HepG2 (cell line): ENCODE data around the gene WDFY1. TPM values are rescaled to one million over a fixed set of nuclear protein-coding genes. Genes with fewer than 3 reads are reported as not detected.

Experiments
- ATAC-seq: fragments of 200-7000 bp; cut with Tn5 transposase; 3 replicates; pipeline ENCODE4 v1.9.1; 2020; ENCODE audit warnings: mild to moderate bottlenecking, moderate library complexity
- BruUV-seq: library from RNA; stranded (reverse); fragments of 400-500 nt; replicated peaks from 2 replicates; lab custom pipeline; 2021; lab: Mats Ljungman, UMichigan
- CTCF ChIA-PET: fragments of 300-600 bp; formaldehyde crosslinking; extraction: SDS; loops from one replicate; lab custom pipeline; 2021; ENCODE audit warnings: low total read pairs, inconsistent platforms, low intra/inter-chr PET ratio; lab: Yijun Ruan, JAX
- POLR2A ChIA-PET: fragments of 350-600 bp; sonication (Branson Sonifier 250); formaldehyde crosslinking; loops from one replicate; lab custom pipeline; 2020; ENCODE audit warnings: antibody characterized with exemption, inconsistent platforms; lab: Yijun Ruan, JAX
- DNase-seq: peaks from one replicate; pipeline ENCODE4 v3.0.0-alpha.2; 2015; ENCODE audit warnings: low spot score
- FAIRE-seq: peaks from 3 replicates; lab custom pipeline; 2011; peaks lifted over from hg19 to GRCh38; lab: Jason Lieb, UNC
- H2AFZ ChIP-seq: one replicate; pipeline ENCODE4 v1.6.1; 2011; ENCODE audit warnings: low read length, inconsistent platforms
- H3K27ac ChIP-seq: fragments of 300-600 bp; 3 replicates; pipeline ENCODE4 v1.8.0; 2011; ENCODE audit warnings: mixed run types, mild to moderate bottlenecking, mixed read lengths, low read length, inconsistent platforms; ENCODE audit not compliant: insufficient read depth; ENCODE audit errors: extremely low read length
- H3K27me3 ChIP-seq, 2 experiments: fragments of 200-600 bp in 1 of 2; 2 replicates in 1 of 2; 3 replicates in 1 of 2; pipeline versions ENCODE4 v1.6.0 to v1.8.0; 2011; ENCODE audit warnings: low read length in 2 of 2, mild to moderate bottlenecking in 2 of 2, moderate library complexity in 2 of 2, inconsistent platforms in 1 of 2; ENCODE audit not compliant: insufficient read depth in 2 of 2, control insufficient read depth in 1 of 2
- H3K36me3 ChIP-seq, 2 experiments: fragments of 200-600 bp in 1 of 2; replicated peaks in 1 of 2; 2 replicates in 1 of 2; 3 replicates in 1 of 2; pipeline versions ENCODE4 v1.5.1 to v1.8.0; 2011; ENCODE audit warnings: low read length in 2 of 2, inconsistent platforms in 1 of 2; ENCODE audit not compliant: insufficient read depth in 2 of 2, control insufficient read depth in 1 of 2
- H3K4me1 ChIP-seq: 2 replicates; pipeline ENCODE4 v1.5.1; 2012; ENCODE audit warnings: low read length, inconsistent platforms; ENCODE audit not compliant: insufficient read depth
- H3K4me2 ChIP-seq: 2 replicates; pipeline ENCODE4 v1.6.0; 2011; ENCODE audit warnings: low read depth, low read length, inconsistent platforms
- H3K4me3 ChIP-seq, 3 experiments: fragments of 200-600 bp in 1 of 3; sonication (generic), shearing (Covaris generic) in 1 of 3; replicated peaks in 1 of 3; 2 replicates each; pipeline ENCODE4 v1.5.1; 2011 to 2016; ENCODE audit warnings: low read length in 3 of 3, inconsistent platforms in 2 of 3, low read depth in 2 of 3, mild to moderate bottlenecking in 2 of 3, control low read depth in 1 of 3, mixed read lengths in 1 of 3; ENCODE audit not compliant: insufficient read depth in 1 of 3
- H3K79me2 ChIP-seq: one replicate; pipeline ENCODE4 v1.6.1; 2011; ENCODE audit warnings: low read length, inconsistent platforms; ENCODE audit not compliant: insufficient read depth
- H3K9ac ChIP-seq: 2 replicates; pipeline ENCODE4 v1.6.0; 2011; ENCODE audit warnings: mild to moderate bottlenecking, low read depth, low read length, inconsistent platforms; ENCODE audit not compliant: insufficient read depth
- H3K9me3 ChIP-seq: 2 replicates; pipeline ENCODE4 v1.5.1; 2012; ENCODE audit warnings: mild to moderate bottlenecking, low read length
- H4K20me1 ChIP-seq: 2 replicates; pipeline ENCODE4 v1.6.0; 2011; ENCODE audit warnings: inconsistent platforms, mild to moderate bottlenecking, low read length, moderate library complexity; ENCODE audit not compliant: insufficient read depth
- ASH2L ChIP-seq: fragments of 300-600, 200-600 bp; sonication (generic); IDR thresholded peaks from 2 replicates; pipeline ENCODE4 v1.7.0; 2017; ENCODE audit warnings: low read depth, mild to moderate bottlenecking, moderate library complexity, mixed read lengths, low read length; ENCODE audit not compliant: insufficient read length
- CHD4 ChIP-seq: fragments of 200-600 bp; sonication (generic); IDR thresholded peaks from 2 replicates; pipeline ENCODE4 v1.7.0; 2017; ENCODE audit warnings: mild to moderate bottlenecking, low read length, borderline replicate concordance
- DMAP1 ChIP-seq: IDR thresholded peaks from 2 replicates; pipeline ENCODE4 v1.6.1; 2016
- GABPB1 ChIP-seq: IDR thresholded peaks from 2 replicates; pipeline ENCODE4 v1.6.1; 2016; ENCODE audit warnings: mild to moderate bottlenecking, missing genetic modification reagents, moderate library complexity, missing compliant biosample characterization
- KDM5A ChIP-seq: fragments of 200-600 bp; sonication (generic); IDR thresholded peaks from 2 replicates; pipeline ENCODE4 v1.7.0; 2018; ENCODE audit warnings: antibody characterized with exemption, mild to moderate bottlenecking, low read length, borderline replicate concordance
- KLF9 ChIP-seq: IDR thresholded peaks from 2 replicates; pipeline ENCODE4 v1.6.1; 2016; ENCODE audit warnings: low read depth
- MAF1 ChIP-seq: sonication (generic); formaldehyde crosslinking; IDR thresholded peaks from 2 replicates; pipeline ENCODE4 v1.5.0; 2020; ENCODE audit warnings: missing genetic modification reagents, borderline replicate concordance
- NAIF1 ChIP-seq: sonication (generic); formaldehyde crosslinking; IDR thresholded peaks from 2 replicates; pipeline ENCODE4 v1.5.0; 2020; ENCODE audit warnings: mild to moderate bottlenecking, missing genetic modification reagents, borderline replicate concordance
- NFIB ChIP-seq: sonication (generic); formaldehyde crosslinking; IDR thresholded peaks from 2 replicates; pipeline ENCODE4 v1.9.0; 2021; ENCODE audit warnings: missing genetic modification reagents, mild to moderate bottlenecking, borderline replicate concordance
- NR2C2 ChIP-seq: sonication (generic); formaldehyde crosslinking; IDR thresholded peaks from 2 replicates; pipeline ENCODE4 v1.4.0; 2020; ENCODE audit warnings: missing genetic modification reagents, mild to moderate bottlenecking, moderate library complexity, borderline replicate concordance
- NR2F6 ChIP-seq, 2 experiments: IDR thresholded peaks; 2 replicates each; pipeline ENCODE4 v1.6.1; 2016; ENCODE audit warnings: antibody characterized with exemption in 1 of 2, mild to moderate bottlenecking in 1 of 2
- PAWR ChIP-seq: sonication (generic); formaldehyde crosslinking; IDR thresholded peaks from 2 replicates; pipeline ENCODE4 v1.4.0; 2020; ENCODE audit warnings: missing genetic modification reagents, mild to moderate bottlenecking, borderline replicate concordance
- SAP130 ChIP-seq: IDR thresholded peaks from 2 replicates; pipeline ENCODE4 v1.6.1; 2016; ENCODE audit warnings: low read depth
- SATB2 ChIP-seq: sonication (generic); formaldehyde crosslinking; IDR thresholded peaks from 2 replicates; pipeline ENCODE4 v1.5.0; 2020; ENCODE audit warnings: missing genetic modification reagents
- ZNF207 ChIP-seq: fragments of 450-650 bp; IDR thresholded peaks from 2 replicates; pipeline ENCODE4 v1.6.1; 2016; ENCODE audit warnings: antibody characterized with exemption, borderline replicate concordance
- ZNF446 ChIP-seq: sonication (generic); formaldehyde crosslinking; IDR thresholded peaks from 2 replicates; pipeline ENCODE4 v1.5.0; 2020; ENCODE audit warnings: mild to moderate bottlenecking, missing genetic modification reagents
- ZNF710 ChIP-seq: sonication (generic); formaldehyde crosslinking; IDR thresholded peaks from 2 replicates; pipeline ENCODE4 v1.5.0; 2020; ENCODE audit warnings: mild to moderate bottlenecking, missing genetic modification reagents, borderline replicate concordance
- ZNF790 ChIP-seq: sonication (generic); formaldehyde crosslinking; IDR thresholded peaks from 2 replicates; pipeline ENCODE4 v1.8.0; 2022; ENCODE audit warnings: missing genetic modification reagents, mild to moderate bottlenecking, borderline replicate concordance
- WGBS: methylation state at CpG from one replicate; pipeline ENCODE4 v1.1.6; 2017; ENCODE audit warnings: low lambda C conversion rate; 5-methylcytosine and 5-hydroxymethylcytosine counted together
- in situ Hi-C: cut with HindIII; loops from 2 replicates; pipeline ENCODE4 v1.10.0; 2017; ENCODE audit warnings: low pct_unique_long_range_greater_than_20kb; ENCODE audit not compliant: extremely low pct_ligation_motif_present
- intact Hi-C: fragments of 100-400 bp; cut with micrococcal nuclease; formaldehyde crosslinking; loops from one replicate; pipeline ENCODE4 v1.10.0; 2022; ENCODE audit not compliant: unreplicated experiment
- polyA plus RNA-seq, 8 experiments: library from polyadenylated mRNA; depleted of rRNA in 3 of 8; stranded (reverse) in 7 of 8; unstranded in 1 of 8; fragments of >200 nt; fragmentation: Illumina TruSeq in 4 of 8; extraction: Trizol in 4 of 8; gene quantifications; 2 replicates each; pipeline versions ENCODE4 v1.2.1 to v1.2.3, GENCODE V29; 2011 to 2016; ENCODE audit warnings: low read depth in 4 of 8, missing spikeins in 1 of 8, mixed read lengths in 1 of 8; ENCODE audit not compliant: insufficient read depth in 1 of 8
- total RNA-seq, 5 experiments: library from RNA; depleted of rRNA; stranded (reverse); fragments of >200 nt; fragmentation: Illumina TruSeq; extraction: Trizol; gene quantifications; 2 replicates each; pipeline ENCODE4 v1.2.3, GENCODE V29; 2016; ENCODE audit warnings: low read depth in 1 of 5
- TF ChIP-seq, protein P1 (sequence below): sonication (generic); formaldehyde crosslinking; conservative IDR thresholded peaks from 2 replicates; pipeline ENCODE4 v1.8.1; 2023; ENCODE audit warnings: missing genetic modification reagents

Gene WDFY1
- total and polyA plus RNA-seq, 2 of the 13 experiments (the other 11 are each of a cell fraction or from before 2014, with no cell fraction given) = 77.0 to 78.4 TPM

GRCh38 chr2:223914324-223914723 is 30.8 kb downstream of the WDFY1 start (continued):
- TF ChIP-seq ZNF710 (CRISPR knock-in tag) (no peak), NR2C2 (CRISPR knock-in tag) (no peak), SATB2 (CRISPR knock-in tag) (no peak)

DNA sequence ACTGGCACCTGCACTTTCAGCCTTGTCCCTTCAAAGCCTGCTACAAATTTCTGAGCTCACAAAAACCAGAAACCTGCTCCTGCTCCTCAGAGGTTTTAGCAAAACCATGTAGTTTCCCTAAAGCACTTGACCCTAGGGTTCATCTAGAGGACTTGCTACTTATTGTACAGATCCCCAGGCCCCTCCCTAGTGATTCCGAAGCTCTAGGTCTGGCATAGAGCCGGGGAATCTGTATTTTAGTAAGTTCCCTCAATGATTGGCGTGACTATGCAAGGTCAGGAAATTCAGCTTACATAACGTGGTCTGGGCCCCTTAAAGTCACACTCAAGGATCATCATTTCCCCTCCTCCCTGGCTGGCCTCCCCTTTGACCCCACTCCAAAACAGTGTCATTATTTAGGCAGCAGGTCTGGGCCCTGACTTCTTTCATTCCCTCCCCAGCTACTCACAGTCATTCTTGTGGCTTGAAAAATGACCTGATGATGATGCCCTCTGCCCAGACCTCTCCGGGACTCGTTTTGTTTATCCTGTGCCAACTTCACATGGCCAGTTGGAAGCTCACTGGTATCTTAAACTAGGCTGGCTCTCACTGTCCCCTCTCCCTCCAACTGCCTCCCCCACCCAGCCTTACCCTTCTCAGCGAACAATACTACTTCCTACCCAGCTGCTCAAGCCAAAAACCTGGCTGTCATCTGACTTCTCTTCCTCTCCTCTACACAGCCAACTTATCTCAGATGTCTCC is 36.0 kb downstream of the WDFY1 start:
- Histone ChIP-seq H3K9ac (peak overlapping the region; percentile 31), H3K9me3 (no peaks in the 10 kb centered on the region), H3K36me3 (peaks cover 2 to 14% of the 10 kb centered on the region in 2 experiments; a peak in 3 of 5 replicates), H2AFZ (no peak overlapping the region), H3K4me3 (peak overlapping the region in 2 of 3 experiments; percentile 10 to 32; a peak in 3 of 6 replicates), H3K4me2 (peak overlapping the region; percentile 75), H3K27me3 (no peaks in the 10 kb centered on the region), H3K27ac (peak overlapping the region; percentile 66), H3K4me1 (peaks cover 40% of the 10 kb centered on the region), H4K20me1 (peaks cover 18% of the 10 kb centered on the region), H3K79me2 (peaks cover 18% of the 10 kb centered on the region)
- DNase-seq = peak; percentile 50
- in situ Hi-C loops (loop anchor here (5.0 kb wide), 1 partner anchor 48 kb away; the partner anchor contains the start of gene MRPL44), intact Hi-C loops (loop anchor here (2.0 kb wide), 2 partner anchors 36 to 48 kb away; partner anchors contain the start of genes MRPL44 and WDFY1)
- peak; percentile 4 for ATAC-seq
- 40% methylated on average over 7 of the region's 7 CpGs for WGBS
- ChIA-PET POLR2A (interaction anchor here (1.0 to 3.6 kb wide), 9 partner anchors 10 to 184 kb away, joined by 3 to 82 read pairs (median 5); no protein-coding TSS in a partner anchor), CTCF (no interaction called here)
- TF ChIP-seq ASH2L (peak; percentile 6), ZNF446 (CRISPR knock-in tag) (0 out of 2 replicates have a peak, but pooled peaks have one; percentile 30), SAP130 (CRISPR knock-in tag) (no peak), DMAP1 (no peak), CHD4 (peak; percentile 76; the same call in 1 of the 2 replicates), GABPB1 (CRISPR knock-in tag) (no peak), PAWR (0 out of 2 replicates have a peak, but pooled peaks have one; percentile 8), KLF9 (CRISPR knock-in tag) (no peak), ZNF790 (CRISPR knock-in tag) (0 out of 2 replicates have a peak, but pooled peaks have one; percentile 38), NR2F6 (IDR thresholded peaks at IDR 0.05) (peak; percentile 22; the same call in 1 of the 2 replicates), NR2F6 (CRISPR knock-in tag; IDR thresholded peaks at IDR 0.05) (no peak), MAF1 (CRISPR knock-in tag) (no peak), NAIF1 (CRISPR knock-in tag) (no peak), ZNF207 (no peak), KDM5A (peak; percentile 39; the same call in 1 of the 2 replicates), NFIB (CRISPR knock-in tag) (0 out of 2 replicates have a peak, but pooled peaks have one; percentile 65)
- TF ChIP-seq, protein P1, sequence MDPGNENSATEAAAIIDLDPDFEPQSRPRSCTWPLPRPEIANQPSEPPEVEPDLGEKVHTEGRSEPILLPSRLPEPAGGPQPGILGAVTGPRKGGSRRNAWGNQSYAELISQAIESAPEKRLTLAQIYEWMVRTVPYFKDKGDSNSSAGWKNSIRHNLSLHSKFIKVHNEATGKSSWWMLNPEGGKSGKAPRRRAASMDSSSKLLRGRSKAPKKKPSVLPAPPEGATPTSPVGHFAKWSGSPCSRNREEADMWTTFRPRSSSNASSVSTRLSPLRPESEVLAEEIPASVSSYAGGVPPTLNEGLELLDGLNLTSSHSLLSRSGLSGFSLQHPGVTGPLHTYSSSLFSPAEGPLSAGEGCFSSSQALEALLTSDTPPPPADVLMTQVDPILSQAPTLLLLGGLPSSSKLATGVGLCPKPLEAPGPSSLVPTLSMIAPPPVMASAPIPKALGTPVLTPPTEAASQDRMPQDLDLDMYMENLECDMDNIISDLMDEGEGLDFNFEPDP (CRISPR knock-in tag) = no peak
- peak; percentile 32 for FAIRE-seq
- BruUV-seq = no TSS peak
